ENCODE data around the gene TLCD3A. TPM values are rescaled to one million over a fixed set of nuclear protein-coding genes. Genes with fewer than 3 reads are reported as not detected.

Gene TLCD3A
- total and polyA plus RNA-seq, 2 of the 4 experiments (the other 2 are of a cell fraction) = 15.2 to 35.0 TPM

DNA sequence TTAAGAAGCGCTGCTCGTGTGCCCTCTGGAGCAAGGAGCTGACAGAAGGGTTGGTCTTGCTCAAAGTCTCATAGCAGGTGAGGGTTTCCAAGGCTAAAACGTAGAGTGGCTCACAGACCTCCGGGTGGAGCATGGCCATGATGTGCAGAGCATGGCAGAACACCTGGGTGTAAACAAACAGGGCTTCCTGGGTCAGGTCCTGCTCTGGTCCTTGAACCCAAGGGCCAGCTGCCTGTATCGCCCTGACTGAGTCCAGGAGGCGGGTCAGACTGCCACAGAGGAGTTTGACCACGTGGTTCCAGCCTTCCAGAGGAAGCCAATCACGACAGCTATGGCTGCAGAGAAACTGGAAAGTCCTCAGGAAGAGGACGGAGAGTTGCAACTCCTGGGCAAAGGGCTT, 12.5 kb downstream of the TLCD3A start:
- no peak overlapping the region for H3K18ac ChIP-seq (ENCODE audit: low read depth, low read length)
- no peak overlapping the region for H3K56ac ChIP-seq (ENCODE audit: extremely low read depth, insufficient read depth, low read length)
- H3K9me3 ChIP-seq (ENCODE audit: control insufficient read depth, insufficient read depth, low read length) = no peaks in the 10 kb centered on the region
- no peak overlapping the region for H3K4ac ChIP-seq (ENCODE audit: low read depth, low read length)
- no peak overlapping the region for H2AK5ac ChIP-seq (ENCODE audit: low read depth, low read length)
- H3K14ac ChIP-seq (replicated peaks; ENCODE audit: low read depth, low read length) = no peak overlapping the region
- no peak overlapping the region for H2AFZ ChIP-seq (replicated peaks; ENCODE audit: low read length, poor library complexity)
- H3K9ac ChIP-seq (ENCODE audit: low read depth, low read length) = no peak overlapping the region
- H4K5ac ChIP-seq (ENCODE audit: low read depth, low read length) = no peak overlapping the region
- no peak overlapping the region for H3K23ac ChIP-seq (ENCODE audit: low read depth, low read length)
- no peak overlapping the region for H2BK5ac ChIP-seq (ENCODE audit: low read depth, low read length, poor library complexity, severe bottlenecking)
- H4K8ac ChIP-seq (ENCODE audit: low read depth in 2 of 2, low read length in 2 of 2) = no peak overlapping the region
- POLR2A ChIA-PET (ENCODE audit: unreplicated experiment) = no interaction called here
- H4K91ac ChIP-seq (ENCODE audit: insufficient read depth, low read depth, low read length) = no peak overlapping the region
- 84% methylated on average over 7 of the region's 9 CpGs; no CpG with 5 or more reads in 1 of the 2 experiments for WGBS, 2 experiments (ENCODE audit: extremely low coverage in 2 of 2, insufficient read length in 1 of 2)
- no peaks in the 10 kb centered on the region for H3K27me3 ChIP-seq (ENCODE audit: control insufficient read depth, insufficient read depth, low read length)
- H3K9me1 ChIP-seq (ENCODE audit: insufficient read depth, low read length) = peaks cover 11% of the 10 kb centered on the region
- H2BK120ac ChIP-seq (ENCODE audit: low read depth, low read length) = no peak overlapping the region
- CTCF ChIA-PET = no interaction called here
- H3K27ac ChIP-seq (ENCODE audit: insufficient read depth, low read length) = no peak overlapping the region
- H4K20me1 ChIP-seq (ENCODE audit: insufficient read depth, low read length) = peaks cover 38% of the 10 kb centered on the region
- in situ Hi-C loops (cut with MboI; ENCODE audit: low sequenced_read_pairs) = no loop called here
- H2AK9ac ChIP-seq (replicated peaks; ENCODE audit: low read depth, low read length, poor library complexity) = no peak overlapping the region
- no peak for ATAC-seq (ENCODE audit: low read depth)
- TF ChIP-seq FOS (IDR thresholded peaks at IDR 0.05; ENCODE audit: low read depth, low read length) (no peak), MAZ (IDR thresholded peaks at IDR 0.05; ENCODE audit: borderline replicate concordance, low read depth, low read length) (no peak), RFX5 (IDR thresholded peaks at IDR 0.05; ENCODE audit: low read depth, low read length) (no peak), MAFK (IDR thresholded peaks at IDR 0.05; ENCODE audit: low read depth, low read length) (no peak), ELK1 (IDR thresholded peaks at IDR 0.05; ENCODE audit: borderline replicate concordance, low read depth, low read length) (no peak), RCOR1 (IDR thresholded peaks at IDR 0.05; ENCODE audit: insufficient replicate concordance, low read length) (no peak), NFE2L2 (IDR thresholded peaks at IDR 0.05; ENCODE audit: low read depth, low read length) (no peak), BHLHE40 (IDR thresholded peaks at IDR 0.05; ENCODE audit: low read depth, low read length) (no peak), POLR2A (IDR thresholded peaks at IDR 0.05; ENCODE audit: low read depth, low read length) (no peak), CHD1 (IDR thresholded peaks at IDR 0.05; ENCODE audit: low read depth, low read length) (no peak), RAD21 (IDR thresholded peaks at IDR 0.05; ENCODE audit: low read length) (no peak), CEBPB (IDR thresholded peaks at IDR 0.05; ENCODE audit: low read depth, low read length) (no peak)
- TF ChIP-seq, protein P1, sequence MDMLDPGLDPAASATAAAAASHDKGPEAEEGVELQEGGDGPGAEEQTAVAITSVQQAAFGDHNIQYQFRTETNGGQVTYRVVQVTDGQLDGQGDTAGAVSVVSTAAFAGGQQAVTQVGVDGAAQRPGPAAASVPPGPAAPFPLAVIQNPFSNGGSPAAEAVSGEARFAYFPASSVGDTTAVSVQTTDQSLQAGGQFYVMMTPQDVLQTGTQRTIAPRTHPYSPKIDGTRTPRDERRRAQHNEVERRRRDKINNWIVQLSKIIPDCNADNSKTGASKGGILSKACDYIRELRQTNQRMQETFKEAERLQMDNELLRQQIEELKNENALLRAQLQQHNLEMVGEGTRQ (IDR thresholded peaks at IDR 0.05; ENCODE audit: low read depth, low read length) = no peak
- intact Hi-C loops (cut with micrococcal nuclease) = no loop called here
- H2BK15ac ChIP-seq (ENCODE audit: low read depth, low read length) = no peak overlapping the region
- peaks cover 70% of the 10 kb centered on the region for H3K36me3 ChIP-seq (ENCODE audit: control insufficient read depth, insufficient read depth, low read length)
- no TSS peak for BruUV-seq (replicated peaks)
- dilution Hi-C loops (cut with HindIII; ENCODE audit: low sequenced_read_pairs, unreplicated experiment) = no loop called here
- H3K4me1 ChIP-seq (ENCODE audit: control insufficient read depth, insufficient read depth, low read length) = no peaks in the 10 kb centered on the region
- H3K4me2 ChIP-seq (ENCODE audit: low read depth, low read length) = no peak overlapping the region
- peaks cover 24 to 89% of the 10 kb centered on the region in 2 experiments for H3K79me1 ChIP-seq (ENCODE audit: low read depth in 1 of 2, low read length in 2 of 2)
- no peak overlapping the region for H2BK20ac ChIP-seq (ENCODE audit: low read depth, low read length)
- DNase-seq = no peak
- no peak overlapping the region for H3K4me3 ChIP-seq (ENCODE audit: insufficient read depth, low read depth, low read length)
